HEK293 (cell line): ENCODE data around the gene ASPSCR1.

Source experiments
- CTCF ChIA-PET: fragments of 350-600 bp; formaldehyde crosslinking; extraction: SDS; loops from one replicate; lab custom pipeline; 2021; ENCODE audit warnings: antibody characterized with exemption; lab: Yijun Ruan, JAX
- POLR2A ChIA-PET: fragments of 300-600 bp; formaldehyde crosslinking; extraction: SDS; loops from one replicate; lab custom pipeline; 2020; ENCODE audit warnings: antibody characterized with exemption, inconsistent platforms; lab: Yijun Ruan, JAX
- H3K27ac ChIP-seq: fragments of 200-500 bp; sonication (Bioruptor generic); 2 replicates; pipeline ENCODE4 v1.5.1; 2014; ENCODE audit warnings: low read depth, low read length, control low read depth, inconsistent platforms; ENCODE audit errors: extremely low read depth
- H3K36me3 ChIP-seq, 2 experiments: fragments of 200-500 bp in 1 of 2; sonication (Bioruptor generic) in 1 of 2; 1 replicate in 1 of 2; 2 replicates in 1 of 2; pipeline ENCODE4 v1.5.1; 2014 to 2017; ENCODE audit warnings: inconsistent platforms in 2 of 2, low read length in 2 of 2; ENCODE audit not compliant: control insufficient read depth in 2 of 2, insufficient read depth in 1 of 2
- H3K4me1 ChIP-seq: fragments of 200-500 bp; sonication (Bioruptor generic); 2 replicates; pipeline ENCODE4 v1.5.1; 2014; ENCODE audit warnings: mild to moderate bottlenecking, low read length, inconsistent platforms; ENCODE audit not compliant: control insufficient read depth, insufficient read depth
- H3K4me3 ChIP-seq: 2 replicates; pipeline ENCODE4 v1.5.1; 2011; ENCODE audit warnings: low read depth, mild to moderate bottlenecking, control low read depth, low read length, moderate library complexity
- H3K9me3 ChIP-seq: fragments of 200-500 bp; sonication (Bioruptor generic); 2 replicates; pipeline ENCODE4 v1.5.1; 2014; ENCODE audit warnings: low read depth, low read length, inconsistent platforms; ENCODE audit not compliant: control insufficient read depth, insufficient read depth
- EGR2 ChIP-seq: fragments of 450-650 bp; formaldehyde crosslinking; IDR thresholded peaks from 2 replicates; pipeline ENCODE4 v1.5.1; 2016; ENCODE audit warnings: low read depth, missing biosample characterization, missing genetic modification characterization
- KLF8 ChIP-seq: fragments of 450-650 bp; formaldehyde crosslinking; IDR thresholded peaks from 2 replicates; pipeline ENCODE4 v1.5.1; 2016; ENCODE audit warnings: missing biosample characterization, missing genetic modification characterization
- MYNN ChIP-seq: fragments of 450-650 bp; formaldehyde crosslinking; IDR thresholded peaks from 2 replicates; pipeline ENCODE4 v1.5.1; 2016; ENCODE audit warnings: missing biosample characterization, missing genetic modification characterization, borderline replicate concordance
- OSR2 ChIP-seq: fragments of 450-650 bp; formaldehyde crosslinking; IDR thresholded peaks from 2 replicates; pipeline ENCODE4 v1.5.1; 2016; ENCODE audit warnings: missing biosample characterization, missing genetic modification characterization
- ZFHX2 ChIP-seq: fragments of 450-650 bp; formaldehyde crosslinking; conservative IDR thresholded peaks from 2 replicates; pipeline ENCODE4 v1.5.1; 2016; ENCODE audit warnings: missing biosample characterization, missing genetic modification characterization
- ZIC2 ChIP-seq: fragments of 450-650 bp; formaldehyde crosslinking; IDR thresholded peaks from 2 replicates; pipeline ENCODE4 v1.5.1; 2016; ENCODE audit warnings: missing biosample characterization, missing genetic modification characterization
- ZNF114 ChIP-seq: fragments of 450-650 bp; formaldehyde crosslinking; IDR thresholded peaks from 2 replicates; pipeline ENCODE4 v1.5.0; 2017; ENCODE audit warnings: missing biosample characterization, missing genetic modification characterization
- ZNF121 ChIP-seq: fragments of 450-650 bp; formaldehyde crosslinking; IDR thresholded peaks from 2 replicates; pipeline ENCODE4 v1.5.1; 2016; ENCODE audit warnings: missing biosample characterization, missing genetic modification characterization
- ZNF214 ChIP-seq: fragments of 450-650 bp; formaldehyde crosslinking; IDR thresholded peaks from 2 replicates; pipeline ENCODE4 v1.5.1; 2017; ENCODE audit warnings: missing biosample characterization, mild to moderate bottlenecking, missing genetic modification characterization, borderline replicate concordance
- ZNF24 ChIP-seq: fragments of 450-650 bp; formaldehyde crosslinking; IDR thresholded peaks from 2 replicates; pipeline ENCODE4 v1.5.1; 2016; ENCODE audit warnings: missing biosample characterization, missing genetic modification characterization
- ZNF335 ChIP-seq: fragments of 450-650 bp; formaldehyde crosslinking; conservative IDR thresholded peaks from 2 replicates; pipeline ENCODE4 v1.5.1; 2016; ENCODE audit warnings: missing biosample characterization, missing genetic modification characterization
- ZNF341 ChIP-seq: fragments of 450-650 bp; formaldehyde crosslinking; IDR thresholded peaks from 2 replicates; pipeline ENCODE4; 2016; ENCODE audit warnings: low read depth, missing biosample characterization, missing genetic modification characterization
- ZNF391 ChIP-seq: fragments of 450-650 bp; formaldehyde crosslinking; IDR thresholded peaks from 2 replicates; pipeline ENCODE4 v1.5.1; 2016; ENCODE audit warnings: low read depth, missing biosample characterization, missing genetic modification characterization, borderline replicate concordance
- ZNF600 ChIP-seq: fragments of 450-650 bp; formaldehyde crosslinking; IDR thresholded peaks from 2 replicates; pipeline ENCODE4 v1.5.1; 2016; ENCODE audit warnings: missing biosample characterization, missing genetic modification characterization
- TF ChIP-seq, protein P1 (sequence below): fragments of 450-650 bp; formaldehyde crosslinking; IDR thresholded peaks from 2 replicates; pipeline ENCODE4 v1.5.1; 2016; ENCODE audit warnings: missing biosample characterization, missing genetic modification characterization
- TF ChIP-seq, protein P2 (sequence below): fragments of 450-650 bp; formaldehyde crosslinking; IDR thresholded peaks from 2 replicates; pipeline ENCODE4 v1.5.1; 2016; ENCODE audit warnings: missing biosample characterization, missing genetic modification characterization
- TF ChIP-seq, protein P3 (sequence below): fragments of 450-650 bp; formaldehyde crosslinking; IDR thresholded peaks from 2 replicates; pipeline ENCODE4 v1.5.1; 2017; ENCODE audit warnings: missing biosample characterization, missing genetic modification characterization
- TF ChIP-seq, protein P4 (sequence below): fragments of 450-650 bp; formaldehyde crosslinking; IDR thresholded peaks from 2 replicates; pipeline ENCODE4 v1.5.1; 2016; ENCODE audit warnings: missing biosample characterization, missing genetic modification characterization
- TF ChIP-seq, protein P5 (sequence below): fragments of 450-650 bp; formaldehyde crosslinking; IDR thresholded peaks from 2 replicates; pipeline ENCODE4 v1.5.1; 2016; ENCODE audit warnings: missing biosample characterization, missing genetic modification characterization

The ASPSCR1 gene

DNA sequence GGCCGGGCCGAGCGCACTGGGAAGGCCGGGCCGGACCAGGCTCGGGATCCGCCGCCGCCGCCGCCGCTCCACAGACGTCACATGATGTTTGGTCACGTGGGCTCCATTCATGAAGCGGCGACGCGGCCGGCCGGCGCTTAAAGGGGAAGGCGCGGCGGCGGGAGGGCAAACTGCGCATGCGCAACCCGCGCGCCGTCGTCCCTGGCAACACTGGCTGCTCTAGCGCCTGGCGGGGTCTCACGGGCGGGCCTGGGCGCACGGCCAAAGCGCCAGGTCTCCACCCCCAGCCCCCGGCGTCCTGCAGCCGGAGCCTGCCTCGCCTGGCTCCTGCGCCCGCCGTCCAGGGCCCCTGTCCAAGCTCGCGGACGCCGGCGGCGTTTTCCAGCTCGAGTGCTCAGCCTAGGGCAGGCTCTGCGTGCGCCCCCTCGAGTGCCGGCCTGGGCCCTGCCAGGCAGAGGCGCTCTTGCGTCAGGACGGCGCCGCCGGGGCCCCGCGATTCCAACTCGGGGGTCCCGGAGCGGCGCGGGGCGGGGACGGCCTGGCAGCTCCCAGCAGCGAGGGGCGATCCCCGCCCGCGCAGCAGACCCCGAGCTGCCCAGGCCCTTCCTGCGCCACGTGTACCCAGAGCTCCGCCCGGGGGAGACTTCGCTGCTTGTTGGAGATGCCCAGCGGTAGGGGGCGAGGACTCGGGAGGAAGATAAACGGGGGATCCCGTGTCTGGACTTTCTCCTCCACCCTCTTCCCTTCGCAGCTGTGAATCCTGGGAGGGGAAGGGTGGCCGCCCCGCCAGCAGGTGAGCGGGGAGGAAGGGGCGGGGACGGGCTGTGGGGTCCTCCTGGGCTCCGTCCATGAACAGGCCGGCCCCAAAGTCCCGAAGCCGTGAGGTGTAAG lies 49.5 kb upstream of the ASPSCR1 start, which contains the start of gene MAFG (continued):
- TF ChIP-seq, protein P1, sequence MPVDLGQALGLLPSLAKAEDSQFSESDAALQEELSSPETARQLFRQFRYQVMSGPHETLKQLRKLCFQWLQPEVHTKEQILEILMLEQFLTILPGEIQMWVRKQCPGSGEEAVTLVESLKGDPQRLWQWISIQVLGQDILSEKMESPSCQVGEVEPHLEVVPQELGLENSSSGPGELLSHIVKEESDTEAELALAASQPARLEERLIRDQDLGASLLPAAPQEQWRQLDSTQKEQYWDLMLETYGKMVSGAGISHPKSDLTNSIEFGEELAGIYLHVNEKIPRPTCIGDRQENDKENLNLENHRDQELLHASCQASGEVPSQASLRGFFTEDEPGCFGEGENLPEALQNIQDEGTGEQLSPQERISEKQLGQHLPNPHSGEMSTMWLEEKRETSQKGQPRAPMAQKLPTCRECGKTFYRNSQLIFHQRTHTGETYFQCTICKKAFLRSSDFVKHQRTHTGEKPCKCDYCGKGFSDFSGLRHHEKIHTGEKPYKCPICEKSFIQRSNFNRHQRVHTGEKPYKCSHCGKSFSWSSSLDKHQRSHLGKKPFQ (tag by site-specific recombination), result no peak
- TF ChIP-seq KLF8 (tag by site-specific recombination) (peak; percentile 44; the same call in 1 of the 2 replicates), ZNF121 (tag by site-specific recombination) (peak; percentile 37; the same call in 1 of the 2 replicates), ZNF24 (tag by site-specific recombination) (no peak), MYNN (tag by site-specific recombination) (0 out of 2 replicates have a peak, but pooled peaks have one; percentile 45), OSR2 (peak; percentile 17; the same call in 1 of the 2 replicates)

DNA sequence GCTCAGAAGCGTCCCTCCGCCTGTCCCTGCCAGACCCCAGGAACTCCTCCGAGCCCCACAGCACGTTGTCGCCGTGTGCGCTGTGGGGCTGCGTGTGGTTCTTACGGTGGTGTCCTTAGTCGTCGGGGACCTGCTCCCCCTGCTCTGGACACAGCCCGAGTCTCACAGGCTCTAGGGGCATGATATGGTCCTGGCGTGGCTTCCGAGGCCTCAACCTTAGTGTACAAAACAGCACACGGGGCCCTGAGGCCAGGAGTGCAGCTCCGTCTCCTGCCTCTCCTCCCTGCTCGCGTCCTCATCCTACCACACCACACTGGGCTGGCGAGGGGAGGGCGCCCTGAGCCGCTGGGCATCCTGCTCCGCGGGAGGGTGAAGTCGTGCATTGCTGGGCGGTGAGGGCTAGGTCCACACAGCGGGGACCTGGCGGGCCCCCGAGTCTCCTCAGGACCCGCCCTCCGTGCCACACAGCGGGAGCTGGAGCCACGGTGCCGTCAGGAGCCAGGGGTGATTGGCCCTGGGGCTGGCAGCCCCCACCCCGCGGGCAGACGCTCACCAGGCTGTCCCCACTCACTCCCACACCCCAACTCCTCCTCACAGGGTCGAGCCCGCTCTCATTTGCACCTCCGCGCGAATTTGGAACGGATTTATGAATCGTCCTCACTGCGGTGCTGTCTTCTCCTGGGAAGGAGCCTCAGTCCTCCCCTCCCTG lies 48.7 kb upstream of the ASPSCR1 start:
- H3K4me3 ChIP-seq, result no peak overlapping the region
- H3K36me3 ChIP-seq, result no peaks in the 10 kb centered on the region
- POLR2A ChIA-PET, result interaction anchor here (1.4 to 1.7 kb wide), 3 partner anchors 39 to 226 kb away, joined by 3 to 5 read pairs (median 5); partner anchors contain the start of gene MRPL12
- TF ChIP-seq ZNF391 (tag by site-specific recombination), result no peak
- peak; percentile 46 for TF ChIP-seq EGR2 (tag by site-specific recombination)
- TF ChIP-seq, protein P2, sequence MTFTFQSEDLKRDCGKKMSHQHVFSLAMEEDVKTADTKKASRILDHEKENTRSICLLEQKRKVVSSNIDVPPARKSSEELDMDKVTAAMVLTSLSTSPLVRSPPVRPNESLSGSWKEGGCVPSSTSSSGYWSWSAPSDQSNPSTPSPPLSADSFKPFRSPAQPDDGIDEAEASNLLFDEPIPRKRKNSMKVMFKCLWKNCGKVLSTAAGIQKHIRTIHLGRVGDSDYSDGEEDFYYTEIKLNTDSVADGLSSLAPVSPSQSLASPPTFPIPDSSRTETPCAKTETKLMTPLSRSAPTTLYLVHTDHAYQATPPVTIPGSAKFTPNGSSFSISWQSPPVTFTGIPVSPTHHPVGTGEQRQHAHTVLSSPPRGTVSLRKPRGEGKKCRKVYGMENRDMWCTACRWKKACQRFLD (tag by site-specific recombination), result no peak
- peak; percentile 83 for TF ChIP-seq ZNF600 (tag by site-specific recombination)
- TF ChIP-seq, protein P3, sequence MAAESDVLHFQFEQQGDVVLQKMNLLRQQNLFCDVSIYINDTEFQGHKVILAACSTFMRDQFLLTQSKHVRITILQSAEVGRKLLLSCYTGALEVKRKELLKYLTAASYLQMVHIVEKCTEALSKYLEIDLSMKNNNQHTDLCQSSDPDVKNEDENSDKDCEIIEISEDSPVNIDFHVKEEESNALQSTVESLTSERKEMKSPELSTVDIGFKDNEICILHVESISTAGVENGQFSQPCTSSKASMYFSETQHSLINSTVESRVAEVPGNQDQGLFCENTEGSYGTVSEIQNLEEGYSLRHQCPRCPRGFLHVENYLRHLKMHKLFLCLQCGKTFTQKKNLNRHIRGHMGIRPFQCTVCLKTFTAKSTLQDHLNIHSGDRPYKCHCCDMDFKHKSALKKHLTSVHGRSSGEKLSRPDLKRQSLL, result peak; percentile 57; the same call in 1 of the 2 replicates
- TF ChIP-seq, protein P4, sequence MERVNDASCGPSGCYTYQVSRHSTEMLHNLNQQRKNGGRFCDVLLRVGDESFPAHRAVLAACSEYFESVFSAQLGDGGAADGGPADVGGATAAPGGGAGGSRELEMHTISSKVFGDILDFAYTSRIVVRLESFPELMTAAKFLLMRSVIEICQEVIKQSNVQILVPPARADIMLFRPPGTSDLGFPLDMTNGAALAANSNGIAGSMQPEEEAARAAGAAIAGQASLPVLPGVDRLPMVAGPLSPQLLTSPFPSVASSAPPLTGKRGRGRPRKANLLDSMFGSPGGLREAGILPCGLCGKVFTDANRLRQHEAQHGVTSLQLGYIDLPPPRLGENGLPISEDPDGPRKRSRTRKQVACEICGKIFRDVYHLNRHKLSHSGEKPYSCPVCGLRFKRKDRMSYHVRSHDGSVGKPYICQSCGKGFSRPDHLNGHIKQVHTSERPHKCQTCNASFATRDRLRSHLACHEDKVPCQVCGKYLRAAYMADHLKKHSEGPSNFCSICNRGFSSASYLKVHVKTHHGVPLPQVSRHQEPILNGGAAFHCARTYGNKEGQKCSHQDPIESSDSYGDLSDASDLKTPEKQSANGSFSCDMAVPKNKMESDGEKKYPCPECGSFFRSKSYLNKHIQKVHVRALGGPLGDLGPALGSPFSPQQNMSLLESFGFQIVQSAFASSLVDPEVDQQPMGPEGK (tag by site-specific recombination), result 0 out of 2 replicates have a peak, but pooled peaks have one; percentile 24
- TF ChIP-seq ZNF214 (tag by site-specific recombination), result no peak
- TF ChIP-seq ZFHX2, result peak; percentile 57
- peak; percentile 38; the same call in 1 of the 2 replicates for TF ChIP-seq ZNF341
- peak; percentile 86 for TF ChIP-seq ZIC2 (tag by site-specific recombination)
- TF ChIP-seq, protein P5, sequence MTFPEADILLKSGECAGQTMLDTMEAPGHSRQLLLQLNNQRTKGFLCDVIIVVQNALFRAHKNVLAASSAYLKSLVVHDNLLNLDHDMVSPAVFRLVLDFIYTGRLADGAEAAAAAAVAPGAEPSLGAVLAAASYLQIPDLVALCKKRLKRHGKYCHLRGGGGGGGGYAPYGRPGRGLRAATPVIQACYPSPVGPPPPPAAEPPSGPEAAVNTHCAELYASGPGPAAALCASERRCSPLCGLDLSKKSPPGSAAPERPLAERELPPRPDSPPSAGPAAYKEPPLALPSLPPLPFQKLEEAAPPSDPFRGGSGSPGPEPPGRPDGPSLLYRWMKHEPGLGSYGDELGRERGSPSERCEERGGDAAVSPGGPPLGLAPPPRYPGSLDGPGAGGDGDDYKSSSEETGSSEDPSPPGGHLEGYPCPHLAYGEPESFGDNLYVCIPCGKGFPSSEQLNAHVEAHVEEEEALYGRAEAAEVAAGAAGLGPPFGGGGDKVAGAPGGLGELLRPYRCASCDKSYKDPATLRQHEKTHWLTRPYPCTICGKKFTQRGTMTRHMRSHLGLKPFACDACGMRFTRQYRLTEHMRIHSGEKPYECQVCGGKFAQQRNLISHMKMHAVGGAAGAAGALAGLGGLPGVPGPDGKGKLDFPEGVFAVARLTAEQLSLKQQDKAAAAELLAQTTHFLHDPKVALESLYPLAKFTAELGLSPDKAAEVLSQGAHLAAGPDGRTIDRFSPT (tag by site-specific recombination), result peak; percentile 45; the same call in 1 of the 2 replicates
- 0 out of 2 replicates have a peak, but pooled peaks have one; percentile 86 for TF ChIP-seq ZNF335 (tag by site-specific recombination)
- no peak for TF ChIP-seq ZNF114 (tag by site-specific recombination)
- CTCF ChIA-PET, result interaction anchor here (0.7 to 1.8 kb wide), 7 partner anchors 15 to 1792 kb away, joined by 3 to 12 read pairs (median 4); partner anchors contain the start of gene NOTUM
- H3K27ac ChIP-seq, result peak overlapping the region; percentile 75; the same call in 1 of the 2 replicates
- peaks cover 3% of the 10 kb centered on the region; the same call in 1 of the 2 replicates for H3K4me1 ChIP-seq
- H3K9me3 ChIP-seq, result no peaks in the 10 kb centered on the region
